ENCODE data around the gene COL6A3.
"Not testable (repeated sequence)": the region's sequence is repeated elsewhere in the genome, so short reads cannot be mapped to it uniquely, and the experiment has no call there.

COL6A3 gene

DNA sequence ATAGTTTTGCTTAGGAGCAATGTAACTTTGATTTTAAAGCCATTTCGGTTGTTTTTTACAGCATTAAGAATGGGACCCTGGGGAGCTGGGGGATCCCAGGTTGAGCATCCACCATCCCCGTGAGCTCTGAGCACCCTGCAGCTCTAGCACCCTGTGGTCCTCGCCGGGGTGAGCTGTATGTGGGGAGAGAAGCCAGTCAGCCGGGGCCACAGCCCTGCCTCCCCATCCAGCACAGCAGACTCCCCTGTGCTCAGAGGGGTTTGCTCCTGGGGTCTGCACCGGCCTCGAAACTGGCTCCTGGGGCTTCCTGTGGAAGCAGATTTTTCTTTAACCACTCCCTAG is 1.3 kb downstream of the COL6A3 start:
- DNase-seq (ENCODE audit: low read depth in 2 of 2) = no peak

DNA sequence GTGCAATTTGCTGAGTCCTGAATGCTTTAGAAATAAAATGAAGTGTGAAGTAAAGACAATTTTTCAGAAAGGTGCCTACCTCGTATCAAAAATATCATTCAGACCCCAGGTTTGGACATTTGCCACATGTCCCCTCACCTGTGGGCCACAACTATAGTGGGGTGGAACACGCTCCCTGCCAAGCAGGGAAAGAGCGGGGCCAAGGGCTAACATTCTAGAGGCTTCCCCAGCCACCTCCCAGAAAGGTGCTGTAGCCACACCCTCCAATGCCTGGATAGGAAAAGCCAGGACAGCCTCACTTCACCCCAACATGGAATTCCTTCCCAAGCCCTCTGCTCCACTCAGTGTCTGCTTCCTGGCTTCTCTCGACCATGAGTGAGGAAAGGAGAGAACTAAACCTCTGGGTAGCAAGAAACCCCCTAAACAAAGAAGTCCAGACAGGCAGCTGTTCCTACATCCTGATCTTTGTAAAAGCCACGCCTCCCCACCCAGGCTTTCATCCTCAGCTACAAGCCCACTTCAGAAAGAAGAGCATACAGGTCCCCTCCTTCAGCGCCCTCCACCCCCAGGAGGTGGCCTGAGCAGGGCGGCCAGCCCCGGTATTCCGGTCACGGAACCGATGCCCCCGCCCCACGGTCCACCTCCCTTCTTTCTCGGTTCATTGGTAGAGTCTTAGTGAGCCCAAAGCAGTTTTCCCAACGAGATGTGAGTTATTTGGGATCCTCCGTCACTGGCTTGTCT is 2.1 kb downstream of the COL6A3 start:
- DNase-seq (ENCODE audit: low read depth in 2 of 2) = no peak

DNA sequence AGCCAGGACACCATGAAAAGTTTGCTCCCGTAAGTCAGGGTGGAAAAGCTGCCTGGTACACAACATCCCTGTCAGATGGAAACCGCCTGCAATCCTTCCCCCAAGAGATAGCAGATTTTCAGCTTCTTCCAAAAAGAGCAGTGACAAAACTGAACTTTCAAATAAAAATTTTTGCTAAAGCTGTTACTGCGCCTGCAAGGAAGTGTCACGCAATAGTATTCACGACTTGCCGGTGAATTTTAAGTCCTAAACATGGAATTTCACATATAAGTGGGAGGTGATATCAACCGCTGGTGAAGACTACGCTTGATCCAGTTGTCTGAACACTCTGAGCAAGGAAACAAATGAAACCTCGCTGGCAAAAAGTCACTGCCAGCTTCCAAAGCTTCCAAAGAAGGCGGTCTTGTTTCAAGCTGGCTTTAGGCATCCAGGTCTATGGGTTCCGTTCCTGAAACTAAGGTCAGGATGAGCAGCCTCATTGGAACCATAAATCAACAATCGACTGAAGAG is 2.8 kb downstream of the COL6A3 start:
- DNase-seq (ENCODE audit: low read depth in 2 of 2) = no peak

DNA sequence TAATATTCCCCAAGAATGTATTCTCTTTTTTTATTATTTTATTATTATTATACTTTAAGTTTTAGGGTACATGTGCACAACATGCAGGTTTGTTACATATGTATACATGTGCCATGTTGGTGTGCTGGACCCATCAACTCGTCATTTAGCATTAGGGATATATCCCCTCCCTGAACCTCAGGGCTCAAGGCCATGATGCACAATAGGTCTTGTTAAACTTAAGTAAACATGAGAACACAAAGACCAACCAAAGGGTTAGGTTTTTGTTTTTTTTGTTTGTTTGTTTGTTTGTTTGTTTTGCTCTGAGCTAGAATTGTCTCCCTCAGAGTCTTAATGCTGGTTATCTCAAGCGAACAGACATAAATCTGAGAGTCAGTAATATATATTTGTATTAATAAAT is 4.7 kb downstream of the COL6A3 start:
- not testable (repeated sequence) for DNase-seq (ENCODE audit: low read depth in 2 of 2)

DNA sequence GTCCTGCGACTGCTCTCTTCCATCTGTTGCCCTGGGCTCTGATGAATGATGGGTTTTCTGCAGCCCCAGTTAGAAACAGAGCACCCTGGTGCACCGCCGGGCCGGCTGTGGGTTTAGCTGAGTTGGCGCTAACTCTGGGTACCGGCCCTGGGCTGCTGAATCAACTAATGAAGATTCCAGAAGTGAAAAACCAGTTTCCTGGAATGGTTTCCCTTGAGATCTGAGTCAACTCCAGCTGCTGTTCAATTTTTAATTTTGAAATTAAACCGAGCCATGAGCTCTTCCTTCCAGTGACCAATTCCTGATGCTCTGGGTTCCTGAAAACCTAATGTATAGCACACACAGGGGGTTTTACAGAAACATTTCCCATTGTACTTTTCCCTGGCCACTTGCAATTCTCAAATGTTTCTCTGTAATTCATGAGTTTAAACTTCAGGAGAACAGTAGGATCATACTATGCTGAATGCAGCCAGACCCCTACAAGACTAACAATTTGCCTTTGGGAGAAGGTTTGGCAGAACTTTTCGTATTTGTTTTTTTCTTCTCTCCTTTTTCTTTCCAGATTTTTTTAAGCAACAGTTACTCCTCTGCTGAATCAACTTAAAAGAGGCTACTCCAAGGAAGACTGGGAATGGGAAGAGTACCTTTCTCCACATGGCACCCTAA is 5.5 kb downstream of the COL6A3 start:
- DNase-seq (ENCODE audit: low read depth in 2 of 2) = no peak

DNA sequence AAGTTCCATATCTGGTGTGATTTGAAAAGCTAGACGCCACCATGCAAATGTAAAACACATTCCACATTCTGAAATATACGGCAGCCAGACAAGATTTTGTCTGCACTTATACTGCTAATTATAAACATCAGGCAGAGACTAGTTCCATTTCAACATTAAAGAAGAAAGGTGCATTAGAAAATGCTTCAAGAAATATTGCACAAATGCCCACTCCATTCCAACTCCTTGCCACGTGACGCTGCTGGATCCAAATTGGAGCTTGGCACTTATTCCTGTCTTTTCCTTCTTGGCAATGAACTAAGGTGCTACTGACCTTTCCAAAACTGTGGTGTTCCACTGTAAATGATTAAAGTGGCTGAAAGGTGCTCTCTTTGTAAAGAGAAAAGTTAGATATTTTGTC is 6.3 kb downstream of the COL6A3 start:
- no peak for DNase-seq (ENCODE audit: low read depth in 2 of 2)

GRCh38 chr2:237406371-237406895 is 7.5 kb downstream of the COL6A3 start:
- no peak for DNase-seq (ENCODE audit: low read depth in 2 of 2)

- no peak for DNase-seq (ENCODE audit: low read depth in 2 of 2)
Measured at GRCh38 chr2:237405605-237406004, 8.4 kb downstream of the COL6A3 start.

GRCh38 chr2:237405006-237405559 is 8.9 kb downstream of the COL6A3 start:
- DNase-seq (ENCODE audit: low read depth in 2 of 2) = no peak

GRCh38 chr2:237404413-237404812 is 9.6 kb downstream of the COL6A3 start:
- DNase-seq (ENCODE audit: low read depth in 2 of 2) = no peak

DNA sequence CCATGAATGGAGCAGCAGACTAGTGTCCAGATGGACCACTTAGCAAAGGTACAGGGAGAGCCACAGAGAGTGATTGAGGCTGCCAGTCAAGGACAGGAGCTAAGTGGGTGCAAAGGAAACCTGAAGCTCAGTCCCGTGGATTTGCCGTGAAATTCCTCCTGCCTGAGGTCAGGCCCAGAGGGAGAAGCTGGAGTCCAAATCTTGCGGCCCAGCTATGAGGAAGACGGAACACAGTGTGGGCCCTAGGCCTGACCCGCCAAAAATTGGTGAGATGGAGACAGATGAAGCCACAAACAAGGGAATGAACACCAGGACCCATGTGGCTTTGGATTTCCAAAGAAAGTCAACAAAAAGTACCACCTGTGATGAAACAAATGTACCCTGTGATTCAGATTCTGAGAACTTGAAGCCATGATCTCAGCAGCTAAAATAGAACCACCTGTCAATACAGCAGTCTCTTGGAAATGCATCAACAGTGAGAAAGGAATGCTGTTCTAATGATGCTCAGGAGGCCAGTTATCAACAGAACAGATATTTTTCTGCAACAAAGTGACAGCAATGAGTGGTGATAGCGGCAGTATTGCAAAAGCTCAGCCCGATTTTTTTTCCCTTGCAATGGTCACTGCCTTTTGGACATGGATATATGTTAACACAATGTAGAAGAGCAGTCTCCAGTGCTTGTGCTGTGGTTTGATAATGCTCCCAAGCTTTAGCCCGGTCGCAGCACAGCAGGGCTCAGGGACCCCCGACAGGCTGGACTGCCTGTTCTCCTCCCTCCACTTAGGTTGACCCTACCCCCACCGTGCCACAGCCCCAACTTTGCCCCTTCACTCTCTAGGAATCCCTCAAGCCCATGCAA is 10.7 kb downstream of the COL6A3 start:
- DNase-seq (ENCODE audit: low read depth in 2 of 2) = no peak

DNA sequence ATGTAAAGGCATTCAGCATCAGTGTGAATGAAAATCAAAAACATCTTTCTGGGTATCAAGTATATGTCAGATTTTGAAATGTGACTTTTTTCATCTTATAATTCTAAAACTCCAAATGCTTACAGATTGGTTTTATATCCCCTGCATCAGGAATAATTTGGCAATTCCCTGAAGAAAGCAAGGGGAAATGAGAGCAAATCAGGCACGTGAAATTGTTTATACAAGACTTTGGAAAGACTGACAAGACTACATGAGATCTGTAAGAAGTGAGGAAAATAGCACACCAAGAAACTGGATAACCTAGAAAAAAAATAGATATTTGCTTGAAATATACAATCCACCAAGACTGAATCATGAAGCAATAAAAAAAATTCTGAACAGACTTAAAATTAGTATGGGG is 13.8 kb downstream of the COL6A3 start:
- DNase-seq (ENCODE audit: low read depth in 2 of 2) = no peak

GRCh38 chr2:237397072-237397471 is 16.9 kb downstream of the COL6A3 start:
- no peak for DNase-seq (ENCODE audit: low read depth in 2 of 2)

DNA sequence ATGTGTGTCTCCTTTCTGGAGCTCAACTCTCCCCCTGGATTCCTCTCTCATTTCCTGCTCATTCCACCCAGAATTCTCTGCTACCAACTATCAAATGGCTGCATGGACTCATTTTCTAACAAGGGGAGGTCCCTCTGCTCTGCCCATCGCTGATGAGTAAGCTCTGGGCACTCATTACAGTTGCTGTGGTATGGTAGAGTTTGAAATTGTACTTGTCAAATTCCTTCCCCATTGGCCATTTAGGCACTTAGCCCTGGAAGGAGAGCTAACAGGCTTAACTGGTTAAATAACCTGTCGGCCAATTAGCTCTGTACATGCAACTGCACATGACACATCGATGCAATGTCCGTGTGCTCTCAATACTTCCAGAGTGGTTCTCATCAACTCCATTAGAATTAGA is 20.4 kb downstream of the COL6A3 start:
- DNase-seq (ENCODE audit: low read depth in 2 of 2) = no peak

GRCh38 chr2:237392186-237392585 is 21.8 kb downstream of the COL6A3 start:
- DNase-seq (ENCODE audit: low read depth in 2 of 2) = no peak

DNA sequence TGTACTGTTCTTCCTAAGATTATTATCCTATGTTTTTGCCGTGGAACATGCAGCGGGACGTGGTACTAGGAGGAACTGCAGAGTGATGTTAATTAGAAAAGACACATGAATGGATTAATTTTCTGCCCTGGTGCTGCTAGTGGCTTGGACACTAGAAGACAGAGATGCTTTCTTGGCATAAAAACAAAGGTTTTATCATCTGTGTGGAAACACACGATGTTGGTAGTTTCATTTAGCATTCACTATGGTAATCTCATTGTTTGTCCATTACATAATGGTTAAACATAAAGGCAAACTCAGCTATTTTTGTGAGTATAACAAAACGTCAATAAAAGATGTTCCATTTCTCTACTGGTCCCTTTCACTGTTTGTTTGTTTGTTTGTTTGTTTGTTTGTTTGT is 22.8 kb downstream of the COL6A3 start:
- DNase-seq (ENCODE audit: low read depth in 2 of 2) = no peak

- no peak for DNase-seq (ENCODE audit: low read depth in 2 of 2)
Measured at GRCh38 chr2:237390235-237390634, 23.7 kb downstream of the COL6A3 start.

GRCh38 chr2:237389831-237390230 is 24.1 kb downstream of the COL6A3 start:
- DNase-seq (ENCODE audit: low read depth in 2 of 2) = no peak

- DNase-seq (ENCODE audit: low read depth in 2 of 2) = no peak
Measured at GRCh38 chr2:237388036-237388435, 25.9 kb downstream of the COL6A3 start.

DNA sequence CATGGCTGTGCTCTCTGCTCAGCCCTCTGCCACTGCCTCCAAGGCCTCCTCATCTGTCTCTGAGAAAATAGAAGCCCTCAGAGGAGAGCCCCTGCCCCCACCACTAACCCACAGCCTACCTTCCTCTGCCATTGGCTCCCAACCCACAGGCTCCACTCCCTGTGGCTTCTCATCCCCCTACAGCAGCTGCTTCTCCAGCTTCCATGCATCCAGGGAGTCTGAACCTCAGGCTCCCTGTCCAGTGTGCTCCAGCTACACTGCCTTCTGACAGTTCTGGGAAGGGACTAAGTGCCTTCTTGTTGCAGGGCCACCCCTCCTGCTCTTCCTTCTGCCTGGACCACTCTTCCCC is 29.3 kb downstream of the COL6A3 start:
- DNase-seq (ENCODE audit: low read depth in 2 of 2) = no peak

DNA sequence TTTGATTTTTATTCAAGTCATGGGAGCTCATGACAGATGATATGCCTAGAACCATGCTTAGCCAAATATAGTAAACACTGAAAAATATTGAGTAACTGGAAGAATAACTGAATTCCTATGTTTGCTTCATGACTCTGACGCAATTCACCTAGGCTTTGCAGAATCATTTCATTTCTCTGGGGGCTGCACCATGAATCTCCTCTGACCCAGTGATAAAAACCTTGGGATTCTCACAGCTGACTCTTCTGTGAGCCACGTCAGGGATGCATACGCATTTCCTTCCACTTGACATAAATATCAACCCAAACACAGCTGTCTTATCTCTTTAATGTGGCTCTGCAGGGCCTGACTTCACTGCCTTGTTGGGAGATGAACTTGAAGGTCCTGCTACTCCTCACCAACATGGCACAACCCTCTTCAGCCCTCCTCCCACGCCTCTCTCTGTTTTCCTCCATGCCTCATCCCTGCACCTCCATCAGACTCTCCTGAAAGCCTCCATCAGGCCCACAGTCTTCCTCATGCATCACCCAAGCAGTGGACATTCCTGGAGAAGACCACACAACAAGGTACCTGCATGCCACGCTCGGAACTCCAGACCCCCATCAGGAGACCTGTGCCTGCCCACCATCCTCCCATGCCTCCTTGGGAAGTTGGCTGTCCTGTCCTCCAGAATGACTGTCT is 29.8 kb downstream of the COL6A3 start:
- DNase-seq (ENCODE audit: low read depth in 2 of 2) = no peak

DNA sequence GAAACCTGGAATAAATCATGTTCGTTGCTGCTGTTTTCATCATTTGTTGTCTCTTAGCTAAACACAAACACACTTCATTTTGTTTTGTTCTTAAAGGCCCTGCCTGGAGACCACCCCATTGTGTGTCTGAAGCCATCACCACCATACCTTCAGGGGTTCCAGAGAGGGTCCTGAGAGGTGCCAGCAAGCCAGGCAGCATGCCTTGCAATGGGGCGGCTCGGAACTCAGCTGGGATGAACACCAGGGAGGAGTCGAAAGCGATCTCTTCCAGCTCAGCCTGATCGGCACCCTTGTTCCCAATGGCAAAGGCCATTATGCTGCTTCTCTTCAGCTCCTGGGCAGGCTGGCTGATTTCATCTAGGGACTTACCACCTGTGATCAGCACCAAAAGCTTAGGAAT is 33.2 kb downstream of the COL6A3 start:
- DNase-seq (ENCODE audit: low read depth in 2 of 2) = no peak
